Mesendoderm (in vitro differentiated cells): ENCODE data around the gene MYZAP.
A peak's percentile ranks its signal among the peaks of the same experiment; 100 is the strongest.

Source experiments
- DNase-seq: peaks from one replicate; pipeline ENCODE4 v3.0.0; 2013
- H2AK5ac ChIP-seq: 2 replicates; pipeline ENCODE4 v1.6.1; 2013; ENCODE audit warnings: low read length, inconsistent platforms
- H2BK120ac ChIP-seq: 2 replicates; pipeline ENCODE4 v1.6.1; 2013; ENCODE audit warnings: low read depth, mild to moderate bottlenecking, low read length, moderate library complexity, mixed read lengths
- H2BK15ac ChIP-seq: replicated peaks from 2 replicates; pipeline ENCODE4 v1.6.1; 2013; ENCODE audit warnings: low read depth, mild to moderate bottlenecking, moderate library complexity
- H2BK5ac ChIP-seq: 2 replicates; pipeline ENCODE4 v1.6.1; 2013; ENCODE audit warnings: low read length, inconsistent platforms
- H3K18ac ChIP-seq: 2 replicates; pipeline ENCODE4 v1.6.1; 2013; ENCODE audit warnings: mild to moderate bottlenecking, low read length, mixed read lengths
- H3K23ac ChIP-seq: one replicate; pipeline ENCODE4 v1.6.1; 2013; ENCODE audit warnings: low read length
- H3K27ac ChIP-seq: 2 replicates; pipeline ENCODE4 v1.5.1; 2013; ENCODE audit warnings: low read depth, mild to moderate bottlenecking, inconsistent platforms, low read length, moderate library complexity
- H3K27me3 ChIP-seq: 2 replicates; pipeline ENCODE4 v1.6.1; 2013; ENCODE audit warnings: low read length, control low read depth, mild to moderate bottlenecking, inconsistent platforms; ENCODE audit not compliant: insufficient read depth, poor library complexity
- H3K36me3 ChIP-seq: 2 replicates; pipeline ENCODE4 v1.6.1; 2013; ENCODE audit warnings: low read length, inconsistent platforms; ENCODE audit not compliant: control insufficient read depth, insufficient read depth
- H3K4ac ChIP-seq: one replicate; pipeline ENCODE4 v1.6.1; 2013; ENCODE audit warnings: low read depth, mild to moderate bottlenecking, low read length, moderate library complexity
- H3K4me1 ChIP-seq: 2 replicates; pipeline ENCODE4 v1.6.1; 2013; ENCODE audit warnings: low read depth, low read length, inconsistent platforms; ENCODE audit not compliant: control insufficient read depth
- H3K4me2 ChIP-seq: 2 replicates; pipeline ENCODE4 v1.6.1; 2013; ENCODE audit warnings: low read length
- H3K4me3 ChIP-seq: 2 replicates; pipeline ENCODE4 v1.5.1; 2013; ENCODE audit warnings: mild to moderate bottlenecking, low read length
- H3K56ac ChIP-seq: one replicate; pipeline ENCODE4 v1.6.1; 2013; ENCODE audit warnings: low read length
- H3K79me1 ChIP-seq: 2 replicates; pipeline ENCODE4 v1.6.1; 2013; ENCODE audit warnings: low read length, inconsistent platforms
- H3K79me2 ChIP-seq: 2 replicates; pipeline ENCODE4 v1.6.1; 2013; ENCODE audit warnings: mild to moderate bottlenecking, low read length; ENCODE audit not compliant: control insufficient read depth, insufficient read depth
- H3K9ac ChIP-seq: 2 replicates; pipeline ENCODE4 v1.6.1; 2013; ENCODE audit warnings: low read length, inconsistent platforms
- H4K5ac ChIP-seq: one replicate; pipeline ENCODE4 v1.6.1; 2013; ENCODE audit warnings: low read length
- H4K8ac ChIP-seq: one replicate; pipeline ENCODE4 v1.6.1; 2013; ENCODE audit warnings: low read depth, mild to moderate bottlenecking, control low read depth, low read length, moderate library complexity
- WGBS: extraction: QIAGEN DNeasy Blood & Tissue Kit; methylation state at CpG from one replicate; pipeline ENCODE4 v1.1.7; 2013; ENCODE audit warnings: low lambda C conversion rate, missing lambda C conversion rate; ENCODE audit not compliant: insufficient coverage; ENCODE audit errors: extremely low coverage; 5-methylcytosine and 5-hydroxymethylcytosine counted together

MYZAP gene

GRCh38 chr15:57694279-57694678 lies 102.6 kb downstream of the MYZAP start:
- H3K4me1 ChIP-seq: no peaks in the 10 kb centered on the region
- H3K56ac ChIP-seq: no peak overlapping the region
- no peak overlapping the region for H4K5ac ChIP-seq
- no peak overlapping the region for H3K4me2 ChIP-seq
- no peak overlapping the region for H3K18ac ChIP-seq
- WGBS: no CpG with 5 or more reads among the region's 1 CpG
- no peak overlapping the region for H2AK5ac ChIP-seq
- no peak overlapping the region for H4K8ac ChIP-seq
- no peak overlapping the region for H3K27ac ChIP-seq
- DNase-seq: no peak
- H3K23ac ChIP-seq: no peak overlapping the region
- H2BK15ac ChIP-seq: no peak overlapping the region
- H3K9ac ChIP-seq: no peak overlapping the region
- H3K4ac ChIP-seq: no peak overlapping the region
- H2BK120ac ChIP-seq: no peak overlapping the region
- no peaks in the 10 kb centered on the region for H3K36me3 ChIP-seq
- H3K27me3 ChIP-seq: no peaks in the 10 kb centered on the region
- H2BK5ac ChIP-seq: no peak overlapping the region
- H3K79me2 ChIP-seq: no peaks in the 10 kb centered on the region
- H3K79me1 ChIP-seq: no peaks in the 10 kb centered on the region
- no peak overlapping the region for H3K4me3 ChIP-seq

DNA sequence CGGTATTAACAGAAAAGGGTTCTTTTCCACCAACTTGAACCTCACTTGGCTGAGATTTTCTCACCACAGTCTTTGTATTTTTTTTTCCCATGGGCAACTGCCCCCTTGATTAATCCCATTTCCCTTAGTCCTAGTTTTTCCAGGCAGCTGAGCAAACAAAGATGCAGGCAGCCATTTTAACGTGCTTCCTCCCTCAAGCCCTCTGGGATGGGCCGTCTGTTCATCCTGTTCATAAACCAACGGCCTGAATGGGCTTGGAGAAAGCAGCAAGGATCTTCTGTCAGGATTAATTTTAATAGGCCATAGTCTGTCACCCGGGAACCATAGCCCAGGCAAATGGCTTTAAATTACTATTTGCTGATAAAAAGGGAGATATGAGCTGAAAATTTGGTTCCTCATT lies 104.4 kb downstream of the MYZAP start:
- H3K4me3 ChIP-seq: no peak overlapping the region
- H3K79me2 ChIP-seq: no peaks in the 10 kb centered on the region
- H3K4me2 ChIP-seq: no peak overlapping the region
- no peak overlapping the region for H4K8ac ChIP-seq
- H3K56ac ChIP-seq: no peak overlapping the region
- H3K27me3 ChIP-seq: no peaks in the 10 kb centered on the region
- no peak overlapping the region for H3K23ac ChIP-seq
- H3K9ac ChIP-seq: no peak overlapping the region
- H3K18ac ChIP-seq: no peak overlapping the region
- no peaks in the 10 kb centered on the region for H3K36me3 ChIP-seq
- peak; percentile 40 for DNase-seq
- no peak overlapping the region for H2BK15ac ChIP-seq
- no CpG with 5 or more reads among the region's 5 CpGs for WGBS
- no peak overlapping the region for H2BK120ac ChIP-seq
- no peak overlapping the region for H2BK5ac ChIP-seq
- H4K5ac ChIP-seq: no peak overlapping the region
- H2AK5ac ChIP-seq: no peak overlapping the region
- no peaks in the 10 kb centered on the region for H3K79me1 ChIP-seq
- no peak overlapping the region for H3K27ac ChIP-seq
- no peaks in the 10 kb centered on the region for H3K4me1 ChIP-seq
- H3K4ac ChIP-seq: no peak overlapping the region

DNA sequence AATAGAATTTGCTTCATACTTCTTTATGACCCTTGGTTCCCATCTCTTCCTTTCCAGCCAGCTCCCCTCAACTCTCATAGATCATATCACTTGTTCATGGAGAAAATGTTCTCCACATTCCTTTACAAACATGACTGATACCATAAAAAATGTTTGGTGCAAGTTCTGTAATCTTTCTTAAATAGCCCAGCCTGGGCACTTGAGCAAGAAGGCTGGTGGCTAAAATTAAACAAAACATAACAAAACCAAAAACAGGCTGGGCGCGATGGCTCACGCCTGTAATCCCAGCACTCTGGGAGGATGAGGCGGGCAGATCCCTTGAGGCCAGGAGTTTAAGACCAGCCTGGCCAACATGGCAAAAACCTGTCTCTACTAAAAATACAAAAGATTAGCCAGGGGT lies 105.9 kb downstream of the MYZAP start:
- Histone ChIP-seq H3K27ac (no peak overlapping the region), H3K36me3 (no peaks in the 10 kb centered on the region), H2BK5ac (no peak overlapping the region), H2BK15ac (no peak overlapping the region), H3K4me1 (no peaks in the 10 kb centered on the region), H3K79me1 (no peaks in the 10 kb centered on the region), H3K9ac (no peak overlapping the region), H4K5ac (no peak overlapping the region), H3K4ac (no peak overlapping the region), H2AK5ac (no peak overlapping the region), H4K8ac (no peak overlapping the region), H3K56ac (no peak overlapping the region), H3K18ac (no peak overlapping the region), H3K79me2 (no peaks in the 10 kb centered on the region), H3K27me3 (no peaks in the 10 kb centered on the region), H3K23ac (no peak overlapping the region), H3K4me2 (no peak overlapping the region), H3K4me3 (no peak overlapping the region), H2BK120ac (no peak overlapping the region)
- no peak for DNase-seq
- WGBS: no CpG with 5 or more reads among the region's 4 CpGs

GRCh38 chr15:57698243-57698642 lies 106.5 kb downstream of the MYZAP start:
- H4K8ac ChIP-seq: no peak overlapping the region
- no peak overlapping the region for H3K23ac ChIP-seq
- no peak overlapping the region for H3K18ac ChIP-seq
- H2BK120ac ChIP-seq: no peak overlapping the region
- no peaks in the 10 kb centered on the region for H3K4me1 ChIP-seq
- H3K56ac ChIP-seq: no peak overlapping the region
- H2BK5ac ChIP-seq: no peak overlapping the region
- no peak overlapping the region for H3K4ac ChIP-seq
- no peak overlapping the region for H3K4me2 ChIP-seq
- H3K4me3 ChIP-seq: no peak overlapping the region
- H3K79me2 ChIP-seq: no peaks in the 10 kb centered on the region
- H3K27ac ChIP-seq: no peak overlapping the region
- DNase-seq: no peak
- H4K5ac ChIP-seq: no peak overlapping the region
- H3K9ac ChIP-seq: no peak overlapping the region
- no peaks in the 10 kb centered on the region for H3K36me3 ChIP-seq
- no peaks in the 10 kb centered on the region for H3K27me3 ChIP-seq
- no peaks in the 10 kb centered on the region for H3K79me1 ChIP-seq
- no peak overlapping the region for H2AK5ac ChIP-seq
- H2BK15ac ChIP-seq: no peak overlapping the region

- H3K4ac ChIP-seq: no peak overlapping the region
- H3K36me3 ChIP-seq: no peaks in the 10 kb centered on the region
- no peaks in the 10 kb centered on the region for H3K79me1 ChIP-seq
- no peak overlapping the region for H3K4me2 ChIP-seq
- no peak for DNase-seq
- H3K23ac ChIP-seq: no peak overlapping the region
- no peak overlapping the region for H3K9ac ChIP-seq
- no peak overlapping the region for H3K4me3 ChIP-seq
- H3K79me2 ChIP-seq: no peaks in the 10 kb centered on the region
- no peaks in the 10 kb centered on the region for H3K27me3 ChIP-seq
- no peak overlapping the region for H2BK5ac ChIP-seq
- H4K5ac ChIP-seq: no peak overlapping the region
- no peak overlapping the region for H3K18ac ChIP-seq
- no peak overlapping the region for H4K8ac ChIP-seq
- no peaks in the 10 kb centered on the region for H3K4me1 ChIP-seq
- H2AK5ac ChIP-seq: no peak overlapping the region
- no peak overlapping the region for H3K56ac ChIP-seq
- no peak overlapping the region for H3K27ac ChIP-seq
- no CpG with 5 or more reads among the region's 4 CpGs for WGBS
- H2BK15ac ChIP-seq: no peak overlapping the region
- no peak overlapping the region for H2BK120ac ChIP-seq
Observed at GRCh38 chr15:57698991-57699390, 107.3 kb downstream of the MYZAP start.

DNA sequence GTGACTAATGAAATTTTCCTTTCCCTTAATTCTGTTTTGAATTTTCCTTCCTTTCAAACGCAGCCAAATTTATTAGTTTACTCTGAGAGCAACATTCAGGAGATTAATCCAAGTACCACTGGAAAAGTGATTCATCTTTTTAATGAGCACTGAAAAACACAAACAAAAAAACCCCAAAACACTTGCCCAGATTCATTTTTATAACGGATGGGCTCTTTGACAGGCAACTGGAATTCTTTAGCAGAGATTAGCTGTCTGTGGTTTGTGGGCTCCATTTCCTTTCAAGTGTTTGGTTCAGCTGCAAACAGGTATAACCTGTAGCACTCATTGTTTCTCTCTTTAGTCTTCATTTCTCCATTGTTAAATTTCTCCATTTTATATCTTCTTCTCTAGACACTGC lies 111.7 kb downstream of the MYZAP start:
- DNase-seq: no peak
- peaks cover 11% of the 10 kb centered on the region for H3K79me2 ChIP-seq

More for the DNA sequence above, 111.7 kb downstream of the MYZAP start:
- H3K27ac ChIP-seq: no peak overlapping the region
- H4K5ac ChIP-seq: no peak overlapping the region
- no peak overlapping the region for H3K56ac ChIP-seq
- H3K4me2 ChIP-seq: no peak overlapping the region
- no peaks in the 10 kb centered on the region for H3K36me3 ChIP-seq
- H3K18ac ChIP-seq: no peak overlapping the region
- no peak overlapping the region for H2BK5ac ChIP-seq
- no peak overlapping the region for H3K4ac ChIP-seq
- H4K8ac ChIP-seq: no peak overlapping the region
- no peak overlapping the region for H3K9ac ChIP-seq
- H3K4me1 ChIP-seq: peaks cover 2% of the 10 kb centered on the region
- H3K4me3 ChIP-seq: no peak overlapping the region
- no CpG with 5 or more reads among the region's 2 CpGs for WGBS
- H3K79me1 ChIP-seq: peaks cover 6% of the 10 kb centered on the region
- H3K23ac ChIP-seq: no peak overlapping the region
- no peaks in the 10 kb centered on the region for H3K27me3 ChIP-seq
- no peak overlapping the region for H2BK15ac ChIP-seq
- H2BK120ac ChIP-seq: no peak overlapping the region
- no peak overlapping the region for H2AK5ac ChIP-seq
